SK-N-SH treated with all-trans-retinoic acid at 6 μM for 48 hours (cell line): ENCODE data around the gene PTRHD1.

Experiments
- ATAC-seq: fragments of 200-7000 bp; cut with Tn5 transposase; 3 replicates; pipeline ENCODE4 v1.9.1; 2020; ENCODE audit warnings: mild to moderate bottlenecking, moderate library complexity
- ARNTL ChIP-seq: fragments of 450-650 bp; formaldehyde crosslinking; IDR thresholded peaks from 2 replicates; pipeline ENCODE4 v1.5.0; 2020; ENCODE audit warnings: low read depth, mild to moderate bottlenecking, moderate library complexity, borderline replicate concordance
- BACH2 ChIP-seq: fragments of 250-450 bp; sonication (Bioruptor Pico); IDR thresholded peaks from 2 replicates; pipeline ENCODE4 v1.9.0; 2021; ENCODE audit warnings: mild to moderate bottlenecking, borderline replicate concordance
- CREB5 ChIP-seq: fragments of 250-450 bp; sonication (Bioruptor Pico); IDR thresholded peaks from 2 replicates; pipeline ENCODE4 v1.5.1; 2020; ENCODE audit warnings: low read depth, mild to moderate bottlenecking, moderate library complexity
- CSDC2 ChIP-seq: fragments of 250-450 bp; sonication (Bioruptor Pico); IDR thresholded peaks from 2 replicates; pipeline ENCODE4 v1.5.0; 2020; ENCODE audit warnings: mild to moderate bottlenecking, moderate library complexity
- CSRNP3 ChIP-seq: fragments of 250-450 bp; sonication (Bioruptor Pico); IDR thresholded peaks from 2 replicates; pipeline ENCODE4 v1.5.1; 2021; ENCODE audit warnings: mild to moderate bottlenecking, moderate library complexity
- ESRRG ChIP-seq: fragments of 250-450 bp; sonication (Bioruptor Pico); IDR thresholded peaks from 2 replicates; pipeline ENCODE4 v1.6.1; 2021; ENCODE audit warnings: mild to moderate bottlenecking
- GLIS3 ChIP-seq: fragments of 250-450 bp; sonication (Bioruptor Pico); IDR thresholded peaks from 2 replicates; pipeline ENCODE4 v1.5.0; 2020; ENCODE audit warnings: mild to moderate bottlenecking, moderate library complexity
- ISL1 ChIP-seq: fragments of 250-450 bp; sonication (Bioruptor Pico); IDR thresholded peaks from 2 replicates; pipeline ENCODE4 v2.1.2; 2022; ENCODE audit warnings: mild to moderate bottlenecking, moderate library complexity
- OSR1 ChIP-seq: fragments of 250-450 bp; sonication (Bioruptor Pico); IDR thresholded peaks from 2 replicates; pipeline ENCODE4 v1.8.0; 2022; ENCODE audit warnings: moderate library complexity, mild to moderate bottlenecking, inconsistent platforms
- PATZ1 ChIP-seq: fragments of 250-450 bp; sonication (Bioruptor Pico); IDR thresholded peaks from 2 replicates; pipeline ENCODE4 v1.8.0; 2020; ENCODE audit warnings: mild to moderate bottlenecking, moderate library complexity, borderline replicate concordance
- POU6F1 ChIP-seq: fragments of 250-450 bp; sonication (Bioruptor Pico); IDR thresholded peaks from 2 replicates; pipeline ENCODE4 v1.8.0; 2021; ENCODE audit warnings: low read depth, mild to moderate bottlenecking, moderate library complexity, borderline replicate concordance
- PPARA ChIP-seq: fragments of 250-450 bp; sonication (Bioruptor Pico); IDR thresholded peaks from 2 replicates; pipeline ENCODE4 v1.5.0; 2020; ENCODE audit warnings: mild to moderate bottlenecking, borderline replicate concordance
- RARB ChIP-seq: fragments of 250-450 bp; sonication (Bioruptor Pico); IDR thresholded peaks from 2 replicates; pipeline ENCODE4 v1.8.0; 2021; ENCODE audit warnings: mild to moderate bottlenecking, moderate library complexity
- SNAI2 ChIP-seq: fragments of 250-450 bp; sonication (Bioruptor Pico); IDR thresholded peaks from 2 replicates; pipeline ENCODE4 v1.5.0; 2020; ENCODE audit warnings: mild to moderate bottlenecking, moderate library complexity
- TCF4 ChIP-seq: fragments of 250-450 bp; sonication (Bioruptor Pico); IDR thresholded peaks from 2 replicates; pipeline ENCODE4 v1.8.0; 2021; ENCODE audit warnings: mild to moderate bottlenecking, moderate library complexity, borderline replicate concordance
- TOX ChIP-seq: fragments of 250-450 bp; sonication (Bioruptor Pico); IDR thresholded peaks from 2 replicates; pipeline ENCODE4 v1.8.0; 2021; ENCODE audit warnings: mild to moderate bottlenecking, moderate library complexity, borderline replicate concordance
- TSHZ2 ChIP-seq: fragments of 250-450 bp; sonication (Bioruptor Pico); IDR thresholded peaks from 2 replicates; pipeline ENCODE4 v1.5.0; 2020; ENCODE audit warnings: mild to moderate bottlenecking, moderate library complexity
- ZC3H10 ChIP-seq: fragments of 250-450 bp; sonication (Bioruptor Pico); IDR thresholded peaks from 2 replicates; pipeline ENCODE4 v1.5.1; 2021; ENCODE audit warnings: mild to moderate bottlenecking, moderate library complexity
- ZFP3 ChIP-seq: fragments of 250-450 bp; sonication (Bioruptor Pico); IDR thresholded peaks from 2 replicates; pipeline ENCODE4 v1.5.0; 2020; ENCODE audit warnings: mild to moderate bottlenecking, moderate library complexity
- ZFP30 ChIP-seq: fragments of 450-650 bp; formaldehyde crosslinking; IDR thresholded peaks from 2 replicates; pipeline ENCODE4 v1.5.0; 2022; ENCODE audit warnings: mild to moderate bottlenecking, moderate library complexity
- ZNF565 ChIP-seq: fragments of 450-650 bp; formaldehyde crosslinking; conservative IDR thresholded peaks from 2 replicates; pipeline ENCODE4 v1.5.0; 2020; ENCODE audit warnings: low read depth, mild to moderate bottlenecking, moderate library complexity
- ZNF8 ChIP-seq: fragments of 450-650 bp; formaldehyde crosslinking; IDR thresholded peaks from 2 replicates; pipeline ENCODE4 v1.5.0; 2020; ENCODE audit warnings: mild to moderate bottlenecking, moderate library complexity

Gene PTRHD1

GRCh38 chr2:24787532-24787931 is 5.7 kb downstream of the PTRHD1 start:
- TF ChIP-seq GLIS3 (no peak), ZNF8 (CRISPR knock-in tag) (no peak)
- ATAC-seq = no peak

GRCh38 chr2:24785671-24786321 is 7.4 kb downstream of the PTRHD1 start:
- no peak for ATAC-seq
- TF ChIP-seq RARB (CRISPR knock-in tag) (no peak), BACH2 (no peak), ESRRG (CRISPR knock-in tag) (no peak), ZNF565 (CRISPR knock-in tag) (no peak), POU6F1 (no peak), CSRNP3 (CRISPR knock-in tag) (no peak)

- TF ChIP-seq ARNTL (CRISPR knock-in tag) (no peak), ZFP3 (CRISPR knock-in tag) (no peak), PATZ1 (CRISPR knock-in tag) (no peak), CSDC2 (CRISPR knock-in tag) (no peak), BACH2 (no peak), POU6F1 (no peak), PPARA (CRISPR knock-in tag) (no peak), SNAI2 (no peak), TOX (CRISPR knock-in tag) (no peak), ZC3H10 (CRISPR knock-in tag) (no peak), CREB5 (no peak), GLIS3 (no peak)
- TF ChIP-seq, all 23 proteins: peak for 0
- ATAC-seq = no peak
These were observed 9.6 kb downstream of the PTRHD1 start for GRCh38 chr2:24783641-24784040.

GRCh38 chr2:24779116-24779515 is 14.1 kb downstream of the PTRHD1 start:
- TF ChIP-seq ZFP3 (CRISPR knock-in tag) (no peak), CREB5 (no peak), ZFP30 (CRISPR knock-in tag) (no peak), ZNF8 (CRISPR knock-in tag) (no peak), ISL1 (CRISPR knock-in tag) (no peak), BACH2 (no peak), SNAI2 (no peak), TCF4 (CRISPR knock-in tag) (no peak), TOX (CRISPR knock-in tag) (no peak), CSDC2 (CRISPR knock-in tag) (no peak), OSR1 (CRISPR knock-in tag) (no peak), PPARA (CRISPR knock-in tag) (no peak), ESRRG (CRISPR knock-in tag) (no peak), POU6F1 (no peak), TSHZ2 (CRISPR knock-in tag) (no peak)
- ATAC-seq = no peak
